ENCODE results near the gene SH3RF2. TPM values are rescaled to one million over a fixed set of nuclear protein-coding genes. Genes with fewer than 3 reads are reported as not detected.

The SH3RF2 gene
- total RNA-seq, 6 donors from 2014 or later = 9.2 to 19.3 (median 14.3) TPM

GRCh38 chr5:145913701-145914100, 22.7 kb upstream of the SH3RF2 start:
- Histone ChIP-seq H3K27ac (no peak overlapping the region), H3K4me3 (no peak overlapping the region), H3K4me1 (no peaks in the 10 kb centered on the region), H3K27me3 (no peaks in the 10 kb centered on the region), H3K9me3 (no peaks in the 10 kb centered on the region), H3K36me3 (no peaks in the 10 kb centered on the region)
- ATAC-seq (ENCODE audit: low FRiP score in 2 of 2) (no peak), DNase-seq (no peak)
- TF ChIP-seq CTCF (IDR thresholded peaks at IDR 0.05) (no peak), POLR2A (IDR thresholded peaks at IDR 0.05) (no peak)
- WGBS, 2 donors = 92 to 94% methylated on average over 7 of the region's 7 CpGs

DNA sequence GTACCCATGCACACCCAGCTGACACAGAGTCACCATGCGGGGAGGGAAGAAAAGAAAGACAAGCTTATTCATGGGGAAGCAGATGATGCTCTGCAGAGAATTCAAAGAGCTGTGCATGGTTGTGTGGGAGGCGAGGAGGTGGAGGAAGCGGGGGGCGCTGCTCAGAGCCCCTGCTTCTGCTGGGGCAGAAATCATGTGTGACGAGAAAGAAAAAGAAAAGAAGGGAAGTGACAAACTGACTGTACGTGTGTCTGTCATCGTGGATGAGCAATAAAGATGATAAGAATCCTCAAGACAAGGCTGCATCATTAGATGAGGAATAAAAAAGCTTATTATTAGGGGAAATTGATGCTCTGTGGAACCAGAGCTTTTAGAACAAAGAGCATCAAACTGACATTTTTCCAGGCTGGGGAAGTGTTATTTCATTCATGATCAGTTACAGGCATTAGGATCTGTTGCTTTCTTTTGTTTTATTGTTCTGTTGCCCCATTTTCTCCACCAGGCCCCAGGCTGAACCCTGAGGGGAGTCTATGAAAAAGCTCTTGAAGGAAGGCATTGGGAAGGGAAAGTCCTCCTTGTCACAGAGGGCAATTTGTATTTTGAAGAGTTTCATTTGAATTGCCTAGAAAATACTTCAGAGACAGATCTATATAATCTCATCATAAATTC, 20.3 kb upstream of the SH3RF2 start:
- WGBS, 2 donors = 76 to 80% methylated on average over 7 of the region's 7 CpGs
- H3K4me3 ChIP-seq = no peak overlapping the region
- no peaks in the 10 kb centered on the region for H3K4me1 ChIP-seq
- H3K27ac ChIP-seq = no peak overlapping the region
- ATAC-seq (ENCODE audit: low FRiP score in 2 of 2) (no peak), DNase-seq (no peak)
- TF ChIP-seq POLR2AphosphoS5 (IDR thresholded peaks at IDR 0.05) (no peak), CTCF (IDR thresholded peaks at IDR 0.05) (no peak), POLR2A (IDR thresholded peaks at IDR 0.05) (no peak), EP300 (IDR thresholded peaks at IDR 0.05) (no peak)
- no peaks in the 10 kb centered on the region for H3K36me3 ChIP-seq
- H3K27me3 ChIP-seq = no peaks in the 10 kb centered on the region
- H3K9me3 ChIP-seq = no peaks in the 10 kb centered on the region

GRCh38 chr5:145917288-145917687, 19.1 kb upstream of the SH3RF2 start:
- H3K4me3 ChIP-seq = no peak overlapping the region
- DNase-seq (no peak), ATAC-seq (ENCODE audit: low FRiP score in 2 of 2) (peak; percentile 32 to 41)
- no peaks in the 10 kb centered on the region for H3K27me3 ChIP-seq
- H3K4me1 ChIP-seq = no peaks in the 10 kb centered on the region
- no peak overlapping the region for H3K27ac ChIP-seq
- no peak for TF ChIP-seq CTCF (IDR thresholded peaks at IDR 0.05)
- no peaks in the 10 kb centered on the region for H3K36me3 ChIP-seq
- H3K9me3 ChIP-seq = no peaks in the 10 kb centered on the region

DNA sequence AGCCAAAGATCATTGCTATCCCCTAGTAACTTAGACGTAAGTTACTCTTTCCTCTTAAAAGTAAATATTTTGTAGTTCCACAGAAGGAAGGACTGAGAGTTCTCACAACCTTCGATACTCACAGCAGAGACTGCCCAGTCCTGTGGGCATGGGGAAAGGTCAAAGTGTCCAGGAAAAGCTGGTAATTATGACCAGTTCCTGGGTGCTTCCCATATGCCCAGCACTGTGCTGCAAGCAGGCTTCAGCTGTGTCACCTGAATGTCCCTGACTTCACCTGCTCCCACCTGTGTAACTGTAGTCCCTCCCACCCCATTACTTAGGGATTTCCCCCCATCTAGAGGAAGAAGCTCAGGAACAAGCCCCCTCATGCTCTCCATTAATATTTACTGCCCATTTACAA, 18.0 kb upstream of the SH3RF2 start:
- DNase-seq = no peak
- no peak for ATAC-seq (ENCODE audit: low FRiP score in 2 of 2)
- no peaks in the 10 kb centered on the region for H3K27me3 ChIP-seq

More for the DNA sequence above, 18.0 kb upstream of the SH3RF2 start:
- WGBS, 2 donors = 75 to 92% methylated on average over 2 of the region's 2 CpGs
- no peak for TF ChIP-seq POLR2AphosphoS5 (IDR thresholded peaks at IDR 0.05)
- TF ChIP-seq POLR2A (IDR thresholded peaks at IDR 0.05) = no peak
- TF ChIP-seq CTCF (IDR thresholded peaks at IDR 0.05) = no peak
- TF ChIP-seq EP300 (IDR thresholded peaks at IDR 0.05) = no peak
- H3K4me1 ChIP-seq = no peaks in the 10 kb centered on the region
- H3K9me3 ChIP-seq = no peaks in the 10 kb centered on the region
- no peak overlapping the region for H3K27ac ChIP-seq
- H3K36me3 ChIP-seq = no peaks in the 10 kb centered on the region
- H3K4me3 ChIP-seq = no peak overlapping the region

All from upper lobe of left lung (tissue), 6 donors.